ENCODE data around the gene FOXB2.

DNA sequence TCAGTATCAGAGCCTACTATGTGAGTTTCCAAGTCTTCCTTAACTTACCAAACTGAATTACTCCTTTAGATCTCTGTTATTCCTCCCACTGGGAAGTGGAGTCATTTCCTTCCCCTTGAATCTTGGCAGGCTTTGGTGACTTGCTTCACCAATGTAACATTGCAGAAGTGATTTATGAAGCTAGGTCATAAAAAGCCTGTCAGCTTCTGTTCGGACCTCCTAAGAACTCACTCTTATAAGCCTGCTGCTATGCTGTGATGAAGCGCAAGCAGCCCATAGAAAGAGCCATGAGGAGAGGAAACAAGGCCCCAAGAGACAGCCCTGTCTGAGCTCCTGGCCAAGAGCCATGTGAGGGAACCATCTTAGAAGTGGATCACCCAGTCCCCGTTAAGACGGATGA lies 14.2 kb upstream of the FOXB2 start:
- TF ChIP-seq, protein P1, sequence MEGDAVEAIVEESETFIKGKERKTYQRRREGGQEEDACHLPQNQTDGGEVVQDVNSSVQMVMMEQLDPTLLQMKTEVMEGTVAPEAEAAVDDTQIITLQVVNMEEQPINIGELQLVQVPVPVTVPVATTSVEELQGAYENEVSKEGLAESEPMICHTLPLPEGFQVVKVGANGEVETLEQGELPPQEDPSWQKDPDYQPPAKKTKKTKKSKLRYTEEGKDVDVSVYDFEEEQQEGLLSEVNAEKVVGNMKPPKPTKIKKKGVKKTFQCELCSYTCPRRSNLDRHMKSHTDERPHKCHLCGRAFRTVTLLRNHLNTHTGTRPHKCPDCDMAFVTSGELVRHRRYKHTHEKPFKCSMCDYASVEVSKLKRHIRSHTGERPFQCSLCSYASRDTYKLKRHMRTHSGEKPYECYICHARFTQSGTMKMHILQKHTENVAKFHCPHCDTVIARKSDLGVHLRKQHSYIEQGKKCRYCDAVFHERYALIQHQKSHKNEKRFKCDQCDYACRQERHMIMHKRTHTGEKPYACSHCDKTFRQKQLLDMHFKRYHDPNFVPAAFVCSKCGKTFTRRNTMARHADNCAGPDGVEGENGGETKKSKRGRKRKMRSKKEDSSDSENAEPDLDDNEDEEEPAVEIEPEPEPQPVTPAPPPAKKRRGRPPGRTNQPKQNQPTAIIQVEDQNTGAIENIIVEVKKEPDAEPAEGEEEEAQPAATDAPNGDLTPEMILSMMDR (IDR thresholded peaks at IDR 0.05), result no peak
- no peak for TF ChIP-seq TAF1 (IDR thresholded peaks at IDR 0.05; ENCODE audit: borderline replicate concordance, low read depth, low read length)
- no peak for TF ChIP-seq CHD2 (IDR thresholded peaks at IDR 0.05; ENCODE audit: low read length, partially characterized antibody)
- TF ChIP-seq GATA2 (CRISPR knock-in tag; IDR thresholded peaks at IDR 0.05), result no peak
- TF ChIP-seq EZH2phosphoT487 (IDR thresholded peaks at IDR 0.05; ENCODE audit: borderline replicate concordance, low read depth), result no peak
- TF ChIP-seq, protein P2, sequence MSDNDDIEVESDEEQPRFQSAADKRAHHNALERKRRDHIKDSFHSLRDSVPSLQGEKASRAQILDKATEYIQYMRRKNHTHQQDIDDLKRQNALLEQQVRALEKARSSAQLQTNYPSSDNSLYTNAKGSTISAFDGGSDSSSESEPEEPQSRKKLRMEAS (IDR thresholded peaks at IDR 0.05; ENCODE audit: low read depth), result no peak
- no peak for TF ChIP-seq JUND (IDR thresholded peaks at IDR 0.05)
- no peak for TF ChIP-seq SMC3 (IDR thresholded peaks at IDR 0.05; ENCODE audit: low read depth, low read length)
